ENCODE results near the gene RAPGEF1. TPM values are rescaled to one million over a fixed set of nuclear protein-coding genes. Genes with fewer than 3 reads are reported as not detected.
"Not testable (repeated sequence)": the region's sequence is repeated elsewhere in the genome, so short reads cannot be mapped to it uniquely, and the experiment has no call there.

RAPGEF1 gene
- polyA plus RNA-seq, 2 donors: 9.0 to 11.0 TPM

GRCh38 chr9:131688377-131688776 is 51.5 kb downstream of the RAPGEF1 start:
- WGBS, 2 donors: 92 to 95% methylated on average over 3 of the region's 3 CpGs
- Histone ChIP-seq H3K4me1 (ENCODE audit: control insufficient read depth in 2 of 2, insufficient read depth in 2 of 2, low read length in 1 of 2) (no peaks in the 10 kb centered on the region), H3K27me3 (ENCODE audit: control insufficient read depth in 1 of 2, insufficient read depth in 2 of 2, low read length in 2 of 2) (no peaks in the 10 kb centered on the region), H3K27ac (ENCODE audit: low read depth in 2 of 2, low read length in 1 of 2) (no peak overlapping the region), H3K36me3 (ENCODE audit: control insufficient read depth in 2 of 2, insufficient read depth in 2 of 2, low read length in 1 of 2) (no peaks in the 10 kb centered on the region), H3K4me3 (ENCODE audit: low read depth in 1 of 2, low read length in 2 of 2) (no peak overlapping the region), H3K9me3 (ENCODE audit: control insufficient read depth in 2 of 2, insufficient read depth in 1 of 2, low read depth in 1 of 2, low read length in 1 of 2) (no peaks in the 10 kb centered on the region)

- Histone ChIP-seq H3K4me3 (ENCODE audit: low read depth in 1 of 2, low read length in 2 of 2) (no peak overlapping the region), H3K27me3 (ENCODE audit: control insufficient read depth in 1 of 2, insufficient read depth in 2 of 2, low read length in 2 of 2) (no peaks in the 10 kb centered on the region), H3K4me1 (ENCODE audit: control insufficient read depth in 2 of 2, insufficient read depth in 2 of 2, low read length in 1 of 2) (no peaks in the 10 kb centered on the region), H3K27ac (ENCODE audit: low read depth in 2 of 2, low read length in 1 of 2) (no peak overlapping the region), H3K9me3 (ENCODE audit: control insufficient read depth in 2 of 2, insufficient read depth in 1 of 2, low read depth in 1 of 2, low read length in 1 of 2) (no peaks in the 10 kb centered on the region), H3K36me3 (ENCODE audit: control insufficient read depth in 2 of 2, insufficient read depth in 2 of 2, low read length in 1 of 2) (no peaks in the 10 kb centered on the region)
- WGBS, 2 donors: 94 to 95% methylated on average over 15 of the region's 15 CpGs
These were observed 53.8 kb downstream of the RAPGEF1 start for GRCh38 chr9:131685753-131686706.

- H3K4me1 ChIP-seq (ENCODE audit: control insufficient read depth in 2 of 2, insufficient read depth in 2 of 2, low read length in 1 of 2); H3K27ac ChIP-seq (ENCODE audit: low read depth in 2 of 2, low read length in 1 of 2): not testable (repeated sequence)
- 87 to 92% methylated on average over 4 of the region's 4 CpGs for WGBS, 2 donors
These were observed 56.8 kb downstream of the RAPGEF1 start for GRCh38 chr9:131683094-131683493.

DNA sequence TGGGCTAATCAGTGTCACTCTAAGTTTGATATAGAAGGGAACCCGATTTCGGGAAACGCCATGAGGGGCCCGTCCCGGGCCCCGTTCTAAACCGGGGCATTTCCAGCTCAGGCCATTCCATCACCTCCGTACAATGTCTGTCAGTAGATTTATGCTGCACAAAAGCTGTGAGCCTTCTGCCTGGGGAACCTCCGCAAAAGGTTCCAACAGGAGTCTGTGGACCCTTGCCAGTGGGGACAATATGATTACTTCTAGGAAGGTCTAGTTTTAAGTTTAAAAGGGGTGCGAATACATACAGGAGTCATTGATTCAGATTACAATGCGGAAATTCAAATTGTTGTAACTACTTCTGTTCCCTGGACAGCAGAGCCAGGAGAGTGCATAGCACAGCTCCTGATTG is 57.6 kb downstream of the RAPGEF1 start:
- Histone ChIP-seq H3K4me3 (ENCODE audit: low read depth in 1 of 2, low read length in 2 of 2) (no peak overlapping the region), H3K9me3 (ENCODE audit: control insufficient read depth in 2 of 2, insufficient read depth in 1 of 2, low read depth in 1 of 2, low read length in 1 of 2) (no peaks in the 10 kb centered on the region), H3K36me3 (ENCODE audit: control insufficient read depth in 2 of 2, insufficient read depth in 2 of 2, low read length in 1 of 2) (no peaks in the 10 kb centered on the region), H3K4me1 (ENCODE audit: control insufficient read depth in 2 of 2, insufficient read depth in 2 of 2, low read length in 1 of 2) (peaks cover 0 to 8% of the 10 kb centered on the region in 2 donors), H3K27ac (ENCODE audit: low read depth in 2 of 2, low read length in 1 of 2) (no peak overlapping the region), H3K27me3 (ENCODE audit: control insufficient read depth in 1 of 2, insufficient read depth in 2 of 2, low read length in 2 of 2) (no peaks in the 10 kb centered on the region)
- 71 to 72% methylated on average over 11 of the region's 11 CpGs for WGBS, 2 donors

More at GRCh38 chr9:131683094-131683493, 56.8 kb downstream of the RAPGEF1 start:
- not testable (repeated sequence) for H3K4me3 ChIP-seq (ENCODE audit: low read depth in 1 of 2, low read length in 2 of 2); H3K27me3 ChIP-seq (ENCODE audit: control insufficient read depth in 1 of 2, insufficient read depth in 2 of 2, low read length in 2 of 2); H3K36me3 ChIP-seq (ENCODE audit: control insufficient read depth in 2 of 2, insufficient read depth in 2 of 2, low read length in 1 of 2); H3K9me3 ChIP-seq (ENCODE audit: control insufficient read depth in 2 of 2, insufficient read depth in 1 of 2, low read depth in 1 of 2, low read length in 1 of 2)

DNA sequence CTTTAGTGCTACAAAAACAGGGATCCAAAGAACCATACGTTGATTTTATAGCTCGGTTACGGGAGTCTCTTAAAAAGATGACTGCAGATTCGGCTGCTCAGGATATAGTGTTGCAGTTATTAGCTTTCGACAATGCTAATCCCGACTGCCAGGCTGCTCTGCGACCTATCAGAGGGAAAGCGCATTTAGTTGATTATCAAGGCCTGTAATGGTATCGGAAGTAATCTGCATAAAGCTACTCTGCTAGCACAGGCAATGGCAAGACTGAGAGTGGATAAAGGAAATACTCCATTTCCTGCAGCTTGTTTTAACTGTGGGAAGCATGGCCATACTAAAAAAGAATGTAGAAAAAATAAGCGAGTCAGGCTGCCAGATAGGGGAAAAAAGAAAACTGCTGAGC is 58.0 kb downstream of the RAPGEF1 start:
- not testable (repeated sequence) for H3K36me3 ChIP-seq (ENCODE audit: control insufficient read depth in 2 of 2, insufficient read depth in 2 of 2, low read length in 1 of 2); H3K27me3 ChIP-seq (ENCODE audit: control insufficient read depth in 1 of 2, insufficient read depth in 2 of 2, low read length in 2 of 2); H3K4me1 ChIP-seq (ENCODE audit: control insufficient read depth in 2 of 2, insufficient read depth in 2 of 2, low read length in 1 of 2); H3K27ac ChIP-seq (ENCODE audit: low read depth in 2 of 2, low read length in 1 of 2); H3K4me3 ChIP-seq (ENCODE audit: low read depth in 1 of 2, low read length in 2 of 2); H3K9me3 ChIP-seq (ENCODE audit: control insufficient read depth in 2 of 2, insufficient read depth in 1 of 2, low read depth in 1 of 2, low read length in 1 of 2)
- WGBS, 2 donors: 77 to 79% methylated on average over 10 of the region's 10 CpGs

GRCh38 chr9:131681108-131681507 is 58.8 kb downstream of the RAPGEF1 start:
- 90% methylated on average over 5 of the region's 5 CpGs for WGBS, 2 donors
- not testable (repeated sequence) for H3K9me3 ChIP-seq (ENCODE audit: control insufficient read depth in 2 of 2, insufficient read depth in 1 of 2, low read depth in 1 of 2, low read length in 1 of 2); H3K4me3 ChIP-seq (ENCODE audit: low read depth in 1 of 2, low read length in 2 of 2); H3K27me3 ChIP-seq (ENCODE audit: control insufficient read depth in 1 of 2, insufficient read depth in 2 of 2, low read length in 2 of 2); H3K36me3 ChIP-seq (ENCODE audit: control insufficient read depth in 2 of 2, insufficient read depth in 2 of 2, low read length in 1 of 2); H3K27ac ChIP-seq (ENCODE audit: low read depth in 2 of 2, low read length in 1 of 2)
- H3K4me1 ChIP-seq (ENCODE audit: control insufficient read depth in 2 of 2, insufficient read depth in 2 of 2, low read length in 1 of 2): peaks cover 4 to 11% of the 10 kb centered on the region in 2 donors

- peaks cover 9 to 13% of the 10 kb centered on the region in 2 donors for H3K4me1 ChIP-seq (ENCODE audit: control insufficient read depth in 2 of 2, insufficient read depth in 2 of 2, low read length in 1 of 2)
- WGBS, 2 donors: 83 to 87% methylated on average over 12 of the region's 12 CpGs
- no peaks in the 10 kb centered on the region for H3K36me3 ChIP-seq (ENCODE audit: control insufficient read depth in 2 of 2, insufficient read depth in 2 of 2, low read length in 1 of 2)
- no peaks in the 10 kb centered on the region for H3K9me3 ChIP-seq (ENCODE audit: control insufficient read depth in 2 of 2, insufficient read depth in 1 of 2, low read depth in 1 of 2, low read length in 1 of 2)
- peak overlapping the region; percentile 79 to 86 for H3K27ac ChIP-seq (ENCODE audit: low read depth in 2 of 2, low read length in 1 of 2)
- no peaks in the 10 kb centered on the region for H3K27me3 ChIP-seq (ENCODE audit: control insufficient read depth in 1 of 2, insufficient read depth in 2 of 2, low read length in 2 of 2)
- no peak overlapping the region for H3K4me3 ChIP-seq (ENCODE audit: low read depth in 1 of 2, low read length in 2 of 2)
These were observed 60.4 kb downstream of the RAPGEF1 start for GRCh38 chr9:131679261-131680020.

DNA sequence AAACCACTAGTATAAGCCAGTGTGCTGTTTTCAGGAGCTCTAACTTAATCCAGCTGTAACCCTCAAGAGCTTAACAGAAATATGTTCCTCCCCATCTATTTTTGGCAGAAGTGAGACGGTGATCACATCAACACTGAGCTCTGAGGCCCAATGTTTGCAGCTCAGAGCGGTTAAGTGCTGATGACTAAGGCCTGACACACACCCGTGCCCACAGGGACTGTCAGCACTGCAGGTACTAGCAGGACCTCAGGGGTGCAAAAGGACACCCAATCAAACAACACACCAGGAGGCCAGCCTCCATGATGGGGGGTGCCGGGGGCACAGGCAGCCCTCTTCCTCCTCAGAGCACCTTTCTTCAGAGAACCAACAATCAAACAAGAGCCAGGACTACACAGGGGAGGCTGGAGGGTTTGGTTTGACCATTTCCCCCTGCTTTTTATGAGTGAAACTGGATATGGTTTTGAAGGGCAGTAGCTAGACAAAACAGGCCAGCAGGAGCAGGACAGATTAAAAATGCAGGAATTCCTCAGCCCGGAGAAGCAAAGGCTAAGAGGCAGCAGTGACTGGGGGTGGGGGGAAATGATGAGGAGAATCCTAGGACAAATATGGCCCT is 61.3 kb downstream of the RAPGEF1 start:
- no peaks in the 10 kb centered on the region for H3K36me3 ChIP-seq (ENCODE audit: control insufficient read depth in 2 of 2, insufficient read depth in 2 of 2, low read length in 1 of 2)
- peaks cover 11 to 13% of the 10 kb centered on the region in 2 donors for H3K4me1 ChIP-seq (ENCODE audit: control insufficient read depth in 2 of 2, insufficient read depth in 2 of 2, low read length in 1 of 2)
- no peaks in the 10 kb centered on the region for H3K9me3 ChIP-seq (ENCODE audit: control insufficient read depth in 2 of 2, insufficient read depth in 1 of 2, low read depth in 1 of 2, low read length in 1 of 2)
- no peak overlapping the region for H3K4me3 ChIP-seq (ENCODE audit: low read depth in 1 of 2, low read length in 2 of 2)
- H3K27ac ChIP-seq (ENCODE audit: low read depth in 2 of 2, low read length in 1 of 2): peak overlapping the region; percentile 79 to 86
- no peaks in the 10 kb centered on the region for H3K27me3 ChIP-seq (ENCODE audit: control insufficient read depth in 1 of 2, insufficient read depth in 2 of 2, low read length in 2 of 2)
- WGBS, 2 donors: 12 to 37% methylated on average over 5 of the region's 5 CpGs

DNA sequence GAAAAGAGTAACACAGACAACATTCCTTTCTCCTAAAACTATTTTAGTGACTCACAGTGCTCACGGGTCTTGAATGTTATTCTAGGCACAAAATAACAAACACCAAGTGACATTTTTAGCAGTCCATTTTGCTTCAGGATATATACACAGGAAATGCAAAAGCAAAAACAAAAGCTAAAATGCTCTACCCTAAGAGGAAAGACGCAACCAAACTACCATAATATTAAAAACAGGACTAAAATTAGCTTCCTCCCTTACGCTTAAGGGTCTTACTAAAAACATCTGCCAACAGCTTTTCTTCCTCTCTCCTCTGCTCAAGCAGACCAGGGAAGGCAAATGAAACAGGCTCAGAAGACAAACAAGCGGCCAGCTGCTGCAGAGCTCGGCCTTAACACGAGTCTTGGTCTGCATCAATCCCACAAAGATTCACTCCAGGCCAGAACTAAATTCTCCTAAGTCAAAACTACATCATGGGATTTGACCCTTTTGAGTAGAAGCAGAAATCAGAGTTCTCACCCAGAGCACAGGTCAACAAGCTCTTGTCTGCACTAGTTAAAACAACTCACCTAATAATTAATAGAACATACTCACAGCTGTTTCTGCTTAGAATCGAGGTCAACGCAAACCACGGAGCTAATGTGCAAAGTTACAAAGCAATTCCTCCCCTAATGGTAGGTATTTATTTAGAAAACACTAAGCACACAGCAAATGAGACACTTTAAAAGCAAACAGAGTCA is 62.3 kb downstream of the RAPGEF1 start:
- WGBS, 2 donors: 32 to 33% methylated on average over 9 of the region's 9 CpGs
- Histone ChIP-seq H3K27me3 (ENCODE audit: control insufficient read depth in 1 of 2, insufficient read depth in 2 of 2, low read length in 2 of 2) (no peaks in the 10 kb centered on the region), H3K36me3 (ENCODE audit: control insufficient read depth in 2 of 2, insufficient read depth in 2 of 2, low read length in 1 of 2) (no peaks in the 10 kb centered on the region), H3K9me3 (ENCODE audit: control insufficient read depth in 2 of 2, insufficient read depth in 1 of 2, low read depth in 1 of 2, low read length in 1 of 2) (no peaks in the 10 kb centered on the region), H3K27ac (ENCODE audit: low read depth in 2 of 2, low read length in 1 of 2) (peak overlapping the region; percentile 58 to 60), H3K4me3 (ENCODE audit: low read depth in 1 of 2, low read length in 2 of 2) (no peak overlapping the region), H3K4me1 (ENCODE audit: control insufficient read depth in 2 of 2, insufficient read depth in 2 of 2, low read length in 1 of 2) (peaks cover 11 to 13% of the 10 kb centered on the region in 2 donors)
